HG02763 (cell line): ENCODE measurements around the gene CDK10.
"Not testable (repeated sequence)": the region's sequence is repeated elsewhere in the genome, so short reads cannot be mapped to it uniquely, and the experiment has no call there.

Experiments used
- ATAC-seq: cut with Tn5 transposase; IDR thresholded peaks from one replicate; pipeline ENCODE4 v1.9.1; 2021; ENCODE audit warnings: mild to moderate bottlenecking, moderate library complexity; ENCODE audit not compliant: unreplicated experiment

CDK10 gene, protein sequence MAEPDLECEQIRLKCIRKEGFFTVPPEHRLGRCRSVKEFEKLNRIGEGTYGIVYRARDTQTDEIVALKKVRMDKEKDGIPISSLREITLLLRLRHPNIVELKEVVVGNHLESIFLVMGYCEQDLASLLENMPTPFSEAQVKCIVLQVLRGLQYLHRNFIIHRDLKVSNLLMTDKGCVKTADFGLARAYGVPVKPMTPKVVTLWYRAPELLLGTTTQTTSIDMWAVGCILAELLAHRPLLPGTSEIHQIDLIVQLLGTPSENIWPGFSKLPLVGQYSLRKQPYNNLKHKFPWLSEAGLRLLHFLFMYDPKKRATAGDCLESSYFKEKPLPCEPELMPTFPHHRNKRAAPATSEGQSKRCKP

DNA sequence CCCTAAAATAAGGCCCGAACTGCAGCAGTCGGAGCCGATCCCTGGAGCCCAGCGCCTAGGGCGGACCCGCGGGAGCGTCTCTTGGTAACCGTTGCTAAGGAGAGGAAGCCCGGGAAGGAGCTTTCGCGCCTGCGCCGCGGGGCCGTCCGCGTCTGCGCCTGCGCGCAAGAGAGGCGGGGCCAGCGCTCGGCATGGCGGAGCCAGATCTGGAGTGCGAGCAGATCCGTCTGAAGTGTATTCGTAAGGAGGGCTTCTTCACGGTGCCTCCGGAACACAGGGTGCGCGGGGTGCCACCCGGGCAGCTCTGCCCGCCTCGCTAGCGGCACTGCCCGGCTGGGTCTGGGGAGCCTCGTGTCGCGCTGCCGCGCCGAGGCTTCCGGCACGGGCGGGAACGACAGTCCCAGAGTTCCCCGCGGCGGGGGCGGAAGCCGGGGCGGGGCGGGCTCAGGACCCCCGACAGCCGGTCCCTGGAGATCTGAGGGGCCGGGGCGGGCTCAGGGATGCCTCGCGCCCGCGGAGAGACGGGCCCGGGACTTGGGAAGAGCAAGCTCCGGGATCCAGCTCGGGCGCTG lies at the start of gene CDK10:
Gene CDK10, plus strand, starts transcription at position 170 of the 572 bp plus-strand sequence. Its CDS starts 22 bp downstream, at position 192.
- peak; percentile 80 for ATAC-seq

DNA sequence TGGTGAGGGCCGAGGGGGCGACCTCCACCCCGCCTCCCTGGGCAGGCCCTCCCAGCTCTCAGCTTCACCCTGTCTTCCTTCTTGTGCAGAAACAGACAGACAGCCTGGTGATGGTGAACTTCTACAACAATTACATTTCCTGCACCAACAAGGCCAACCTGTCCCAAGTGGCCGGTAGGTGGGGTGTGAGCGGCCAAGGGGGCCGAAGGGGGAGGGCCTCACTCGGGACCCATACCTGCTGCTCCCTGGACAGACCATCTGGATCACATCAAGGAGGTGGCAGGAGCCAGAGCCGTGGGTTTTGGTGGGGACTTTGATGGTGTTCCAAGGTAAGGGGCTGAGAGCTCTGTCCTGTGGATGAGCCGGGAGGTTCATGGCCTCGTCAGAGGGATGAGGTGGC lies 49.1 kb upstream of the CDK10 start:
- no peak for ATAC-seq

DNA sequence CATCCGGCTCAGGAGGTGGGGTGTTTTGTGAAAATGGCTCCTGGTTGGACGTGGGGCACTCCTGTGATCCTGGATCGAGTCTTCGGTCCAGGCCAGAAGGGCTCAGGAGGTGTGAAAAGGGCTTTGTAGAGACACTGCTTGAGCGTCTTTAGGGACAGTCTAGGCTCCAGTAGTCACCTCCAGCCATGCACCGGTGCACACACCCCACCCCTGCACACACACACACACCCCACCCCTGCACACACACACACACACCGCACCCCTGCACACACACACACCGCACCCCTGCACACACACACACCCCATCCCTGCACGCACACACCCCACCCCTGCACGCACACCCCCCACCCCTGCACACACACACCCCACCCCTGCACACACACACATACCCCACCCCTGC lies 48.0 kb upstream of the CDK10 start:
- no peak for ATAC-seq

DNA sequence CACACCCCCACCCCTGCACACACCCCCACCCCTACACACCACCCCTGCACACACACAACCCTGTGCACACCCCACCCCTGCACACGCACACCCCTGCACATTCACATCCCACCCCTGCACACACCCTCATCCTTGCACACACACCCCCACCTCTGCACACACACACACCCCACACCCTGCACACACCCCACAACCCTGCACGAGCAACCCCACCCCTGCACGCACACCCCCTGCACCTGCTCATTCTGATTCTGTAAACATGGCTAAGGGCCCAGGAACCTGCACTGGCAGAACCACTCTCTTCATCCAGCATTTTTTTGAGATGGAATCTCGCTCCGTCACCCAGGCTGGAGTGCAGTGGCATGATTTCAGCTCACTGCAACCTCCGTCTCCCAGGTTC lies 47.1 kb upstream of the CDK10 start:
- no peak for ATAC-seq

DNA sequence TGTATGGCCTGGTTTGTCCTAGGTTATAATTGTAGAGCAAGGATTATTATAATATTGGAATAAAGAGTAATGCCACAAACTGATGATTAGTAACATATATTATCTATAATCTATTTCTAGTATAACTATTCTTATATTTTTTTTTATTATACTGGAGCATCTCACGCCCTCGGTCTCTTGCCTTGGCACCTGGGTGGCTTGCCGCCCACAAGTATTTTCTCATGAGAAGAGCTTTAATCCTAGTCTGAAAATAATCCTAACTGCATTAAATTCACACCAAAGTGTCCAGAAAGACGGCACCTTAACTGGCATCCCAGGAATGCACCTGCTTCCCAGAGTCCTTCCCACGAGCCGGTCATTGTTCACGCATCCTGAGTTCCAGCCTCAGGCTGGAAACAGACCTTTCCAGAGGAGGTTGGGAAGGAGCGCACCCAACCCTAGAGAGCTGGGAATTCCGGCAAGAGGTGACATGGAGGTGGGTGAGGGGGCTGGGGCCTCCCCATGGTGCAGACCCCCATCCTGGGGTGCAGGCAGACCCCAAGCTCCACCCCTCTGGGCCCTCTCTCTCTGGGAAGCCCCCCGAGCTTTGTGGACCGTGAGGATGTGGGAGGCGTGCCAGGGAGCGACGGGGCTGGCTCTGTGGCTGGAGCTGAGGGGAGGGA lies 44.9 kb upstream of the CDK10 start:
- ATAC-seq: no peak

DNA sequence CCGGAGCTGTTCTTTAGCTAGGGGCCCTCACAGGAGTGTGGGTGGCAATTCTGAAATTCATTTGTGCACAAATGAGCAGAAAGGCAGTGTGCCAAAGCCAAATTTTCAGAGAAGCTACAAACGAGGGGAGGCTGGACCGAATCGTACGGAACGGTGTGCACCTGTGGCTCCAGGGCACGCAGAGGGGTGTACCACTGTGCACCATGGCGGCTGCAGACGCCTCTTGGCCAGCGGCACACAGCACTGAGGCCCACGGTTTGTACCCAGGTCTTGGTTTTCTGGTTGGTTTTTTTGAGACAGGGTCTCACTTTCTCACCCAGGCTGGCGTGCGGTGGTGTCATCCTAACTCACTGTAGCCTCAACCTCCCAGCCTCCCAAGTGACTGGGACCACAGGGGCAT lies 43.9 kb upstream of the CDK10 start:
- ATAC-seq: no peak

DNA sequence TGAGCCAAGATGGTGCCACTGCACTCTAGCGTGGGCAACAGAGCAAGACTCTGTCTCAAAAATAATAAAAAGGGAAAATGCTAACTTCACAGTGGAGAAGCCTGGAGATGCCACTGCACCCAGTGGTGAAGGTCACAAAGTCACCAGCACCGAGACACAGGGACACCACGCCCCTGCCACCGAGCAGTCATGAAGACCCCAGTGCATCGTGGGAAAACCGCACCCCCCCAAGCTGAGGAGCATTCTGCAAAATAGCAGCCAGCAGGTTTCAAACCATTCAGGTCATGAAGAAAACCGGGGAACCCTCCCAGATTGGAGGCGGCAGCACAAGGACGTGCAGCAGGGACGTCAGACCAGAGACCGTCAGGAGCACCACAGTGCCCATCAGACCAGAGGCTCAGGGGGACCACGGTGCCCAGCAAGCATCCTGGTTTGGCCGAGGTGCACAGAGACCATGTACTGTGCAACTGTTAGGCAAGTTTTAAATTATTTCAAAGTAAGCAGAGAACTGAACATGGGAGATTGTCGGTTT lies 42.7 kb upstream of the CDK10 start:
- no peak for ATAC-seq

DNA sequence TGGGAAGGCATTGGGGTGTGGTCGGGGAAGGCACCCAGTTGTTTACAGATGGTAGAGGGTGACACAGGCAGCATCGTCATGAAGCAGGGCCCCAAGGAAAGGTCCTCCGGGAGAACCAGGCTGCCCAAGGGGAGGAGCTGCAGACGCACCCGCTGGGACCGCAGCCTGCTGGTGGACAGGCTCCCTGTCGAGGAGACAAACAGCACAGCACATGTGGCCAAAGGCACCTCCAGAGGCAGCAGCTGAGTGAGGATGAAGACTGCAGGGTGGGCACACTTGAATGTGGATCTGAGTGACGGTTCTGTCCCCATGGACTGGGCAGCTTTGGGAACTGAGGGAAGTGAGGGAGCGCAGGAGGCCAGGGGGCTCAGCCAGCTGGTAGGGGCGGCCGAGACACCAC lies 41.4 kb upstream of the CDK10 start:
- ATAC-seq: no peak

DNA sequence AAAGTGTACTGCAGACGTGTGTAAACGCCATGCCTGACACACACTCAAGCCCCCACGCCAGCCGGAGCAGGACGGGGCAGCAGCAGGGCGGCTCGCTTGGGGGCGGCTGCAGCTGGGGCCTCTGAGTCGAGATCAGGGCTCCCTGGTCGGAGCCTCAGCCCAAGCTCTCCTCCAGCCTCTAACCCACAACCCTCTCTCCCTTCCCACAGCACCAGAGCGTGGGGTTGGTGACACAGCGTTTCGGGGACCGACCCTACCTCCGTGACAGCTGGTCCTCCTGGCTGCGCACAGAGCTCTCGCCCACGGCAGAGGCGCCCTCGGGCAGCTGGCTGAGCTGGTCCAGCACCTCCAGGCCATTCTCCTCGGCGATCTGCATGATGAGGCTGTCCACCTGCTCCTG lies 40.2 kb upstream of the CDK10 start:
- no peak for ATAC-seq

DNA sequence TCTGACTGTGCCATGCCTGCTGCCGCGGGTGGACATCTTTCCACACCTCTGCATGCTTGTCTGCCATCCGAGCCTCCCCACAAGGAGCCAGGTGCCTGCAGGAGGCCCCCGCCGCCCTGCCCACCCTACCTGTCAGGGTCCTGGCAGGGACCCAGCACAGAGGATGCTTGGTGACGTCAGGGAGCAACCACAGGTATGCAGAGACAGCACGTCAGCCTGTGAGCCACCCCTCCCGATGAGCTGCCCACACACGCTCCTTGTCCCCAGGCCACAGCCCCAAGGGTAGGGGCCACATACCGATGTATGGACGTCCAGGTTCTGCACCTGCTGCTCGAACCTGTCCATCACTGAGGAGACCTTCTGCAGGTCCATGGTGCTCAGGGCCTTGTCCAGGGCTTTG lies 39.6 kb upstream of the CDK10 start:
- ATAC-seq: no peak

DNA sequence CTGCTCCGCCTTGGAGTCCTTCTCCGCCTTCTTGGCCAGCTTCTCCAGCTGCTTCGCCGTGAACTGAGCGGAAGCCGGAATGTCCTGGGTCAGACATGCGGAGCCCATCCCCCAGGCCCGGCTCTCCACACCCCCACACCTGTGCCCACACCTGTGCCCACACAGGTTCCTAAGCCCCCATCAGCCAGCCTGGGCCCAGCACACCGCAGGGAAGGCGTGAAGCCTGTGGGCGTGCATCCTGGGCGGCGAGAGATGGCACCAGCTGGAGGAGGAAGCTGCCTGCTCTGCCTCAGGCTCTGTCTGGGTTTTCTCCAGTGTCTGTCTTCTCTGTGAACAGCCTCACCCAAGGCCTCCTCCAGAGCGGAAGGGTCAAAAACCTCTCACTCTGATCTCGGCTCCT lies 34.9 kb upstream of the CDK10 start:
- ATAC-seq: no peak

DNA sequence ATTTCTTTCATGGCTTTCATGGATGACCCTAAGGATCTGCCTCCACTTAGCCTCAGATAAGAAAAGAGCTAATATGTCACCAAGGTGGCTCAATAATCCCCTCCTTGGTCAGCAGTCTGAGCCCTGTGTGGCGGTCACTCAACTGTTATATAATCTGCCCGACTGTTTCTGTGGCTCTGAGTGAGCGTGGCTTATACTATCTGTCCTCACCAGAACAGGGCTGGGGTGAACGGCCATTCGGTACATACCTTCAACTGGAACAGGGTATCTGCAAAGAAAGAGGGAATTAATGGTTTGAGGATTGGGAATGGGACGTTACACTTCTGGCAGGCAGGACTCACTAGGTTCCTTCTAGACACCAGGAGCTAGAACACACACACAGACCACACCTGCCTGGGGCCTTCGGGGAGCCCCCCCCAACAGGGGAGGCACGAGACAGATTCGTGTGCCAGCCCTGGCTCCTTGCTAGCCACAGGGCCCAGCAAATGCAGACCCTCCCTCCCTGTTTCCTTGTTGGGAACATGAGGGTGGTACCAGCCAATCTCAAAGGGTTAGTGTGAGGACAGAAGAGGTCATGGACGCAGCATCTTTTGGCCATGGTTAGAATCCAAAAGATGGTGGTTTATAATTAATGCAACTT lies 32.7 kb upstream of the CDK10 start:
- no peak for ATAC-seq

DNA sequence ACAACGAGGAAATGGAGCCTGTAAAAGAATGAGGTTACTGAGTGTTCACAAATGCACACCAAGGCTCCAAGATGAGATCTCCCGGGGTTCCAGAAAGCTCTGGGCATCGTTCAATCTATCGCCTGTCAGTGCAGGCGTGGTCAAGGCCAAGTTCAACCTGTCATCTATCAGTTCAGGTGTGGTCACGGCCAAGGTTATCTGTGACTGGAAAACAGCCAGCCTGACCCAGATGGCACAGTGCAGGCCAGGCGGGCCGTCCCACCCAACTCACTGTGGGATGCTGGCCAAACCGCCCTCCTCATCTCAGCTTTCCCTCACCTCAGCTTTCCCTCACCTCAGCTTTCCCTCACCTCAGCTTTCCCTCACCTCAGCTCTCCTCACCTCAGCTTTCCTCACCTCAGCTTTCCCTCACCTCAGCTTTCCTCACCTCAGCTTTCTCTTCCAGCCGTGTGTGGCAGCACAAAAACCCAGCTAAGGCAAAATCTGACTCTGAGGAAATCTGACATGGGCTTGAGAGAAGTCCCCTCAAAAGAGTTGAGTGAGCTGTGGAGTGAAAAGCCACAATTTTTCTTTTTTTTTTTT lies 31.3 kb upstream of the CDK10 start:
- no peak for ATAC-seq

DNA sequence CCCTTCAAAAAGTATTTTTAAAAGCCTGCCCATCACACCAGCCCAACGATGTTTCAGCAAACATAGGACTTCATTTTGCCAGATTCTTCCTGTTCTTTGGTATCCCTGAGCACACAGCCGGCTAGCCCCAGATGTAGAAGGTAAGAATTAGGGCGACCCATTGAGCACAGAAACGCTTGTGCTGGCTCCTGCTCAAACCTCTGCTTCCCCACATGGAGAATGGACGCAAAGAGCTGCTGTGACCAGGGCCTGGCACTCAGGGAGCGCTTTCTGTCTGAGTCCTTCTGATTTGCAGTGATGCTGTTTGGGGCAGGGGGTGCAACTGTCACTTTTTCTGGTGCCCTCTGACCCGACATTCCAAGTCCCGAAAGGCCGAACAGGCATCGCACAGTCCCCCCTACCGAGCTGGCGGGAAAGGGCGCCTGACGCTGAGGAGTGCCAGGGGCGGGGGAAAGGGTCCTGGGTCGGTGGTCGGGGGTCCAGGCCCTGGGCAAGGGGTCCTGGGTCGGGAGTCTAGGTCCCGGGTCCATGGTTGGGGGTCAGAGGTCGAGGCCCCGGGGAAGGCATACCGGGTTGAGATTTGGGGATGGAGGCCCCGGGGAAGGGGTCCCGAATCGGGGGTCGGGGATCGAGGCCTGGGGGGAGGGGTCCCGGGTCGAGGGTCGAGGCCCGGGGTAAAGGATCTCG lies 29.9 kb upstream of the CDK10 start:
- no peak for ATAC-seq

DNA sequence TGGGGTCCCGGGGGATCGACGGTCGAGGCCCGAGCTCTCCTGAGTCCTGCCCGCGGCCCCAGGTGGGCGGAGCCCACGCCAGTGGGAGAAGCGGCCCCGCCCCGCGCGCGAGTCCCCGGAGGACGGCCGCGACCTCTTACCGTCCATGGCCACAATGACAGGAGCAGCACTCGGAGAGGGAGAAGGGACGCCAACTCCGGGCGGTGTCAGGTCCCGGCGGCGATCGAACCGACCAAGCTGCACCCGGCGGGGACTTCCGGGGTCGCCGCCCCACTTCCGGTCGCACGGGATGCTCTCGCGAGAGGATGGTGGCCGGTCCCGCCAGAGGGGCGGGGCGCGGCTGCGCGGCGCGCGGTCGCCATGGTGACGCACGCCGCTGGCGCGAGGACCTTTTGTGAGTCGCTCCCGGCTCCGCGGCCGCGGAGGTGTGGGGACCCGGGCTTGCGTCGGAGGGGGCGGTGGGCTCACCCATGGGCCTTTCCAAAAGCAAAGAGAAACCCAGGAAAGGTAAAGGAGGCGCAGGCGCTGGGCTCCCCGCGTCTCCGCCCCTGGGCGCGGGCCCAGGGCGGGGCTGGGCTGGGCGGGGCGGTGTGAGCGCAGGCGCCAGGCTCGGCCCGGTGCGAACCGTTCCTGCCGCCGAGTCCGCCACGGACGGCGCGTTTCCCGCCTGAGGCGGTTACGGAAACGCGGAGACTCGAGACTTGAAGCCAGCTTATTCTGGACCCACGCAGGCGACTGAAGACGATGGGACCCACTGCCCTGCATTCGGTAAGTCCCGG lies 28.9 kb upstream of the CDK10 start, which contains the start of the genes CHMP1A and SPATA33:
Gene CHMP1A, minus strand, starts transcription at position 267 of the 779 bp plus-strand sequence. Its CDS starts 120 bp downstream, at position 147.
Gene SPATA33, plus strand, starts transcription at position 395 of the 779 bp plus-strand sequence. Its CDS starts 76 bp downstream, at position 471.
- peak; percentile 92 for ATAC-seq

DNA sequence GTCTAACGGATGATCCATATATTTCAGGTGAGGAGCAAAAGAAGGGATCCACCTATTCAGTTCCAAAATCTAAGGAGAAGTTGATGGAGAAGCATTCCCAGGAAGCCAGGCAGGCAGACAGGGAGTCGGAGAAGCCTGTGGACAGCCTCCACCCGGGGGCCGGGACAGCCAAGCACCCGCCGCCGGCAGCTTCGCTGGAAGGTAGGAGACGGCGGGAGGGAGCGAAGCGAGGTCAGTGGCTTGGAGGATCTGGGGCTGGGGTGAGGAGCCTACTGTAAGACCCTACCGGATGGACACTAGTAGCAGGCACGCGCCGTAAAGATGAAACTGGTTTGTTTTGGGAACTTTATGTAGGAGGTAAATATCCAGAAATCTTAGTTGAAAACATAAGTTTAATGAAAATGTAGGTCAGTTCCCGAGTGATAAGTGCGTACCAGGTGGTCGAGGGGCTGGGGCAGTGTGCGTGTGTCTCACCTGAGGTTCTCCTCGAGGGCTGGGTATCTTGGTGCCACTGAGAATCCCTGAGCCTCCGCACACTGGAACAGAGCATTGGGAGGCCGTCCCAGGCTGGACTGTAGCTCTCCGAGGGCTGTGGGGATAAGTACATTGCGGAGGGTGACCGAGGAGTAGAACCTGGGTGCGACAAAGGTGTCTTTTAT lies 28.1 kb upstream of the CDK10 start:
- no peak for ATAC-seq

DNA sequence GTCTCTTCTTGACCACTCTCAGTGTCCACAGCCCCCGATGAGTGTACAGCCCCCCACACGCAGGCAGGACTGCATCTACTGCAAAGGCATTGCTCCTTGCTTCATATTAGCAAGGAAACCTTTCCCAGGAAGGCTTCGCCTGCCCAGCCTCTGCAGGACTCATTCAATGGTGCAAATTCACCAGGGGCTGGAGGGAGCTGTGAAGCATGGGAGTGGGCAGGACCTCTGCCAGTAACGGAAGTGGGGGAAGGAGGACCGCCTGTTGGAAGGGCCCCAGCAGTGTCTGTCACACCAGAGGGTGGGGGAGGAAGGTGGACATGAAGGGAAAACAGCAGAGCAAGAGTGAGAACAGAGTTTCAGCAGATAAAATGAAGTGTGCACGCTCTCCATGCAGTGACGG lies 26.3 kb upstream of the CDK10 start:
- ATAC-seq: no peak

DNA sequence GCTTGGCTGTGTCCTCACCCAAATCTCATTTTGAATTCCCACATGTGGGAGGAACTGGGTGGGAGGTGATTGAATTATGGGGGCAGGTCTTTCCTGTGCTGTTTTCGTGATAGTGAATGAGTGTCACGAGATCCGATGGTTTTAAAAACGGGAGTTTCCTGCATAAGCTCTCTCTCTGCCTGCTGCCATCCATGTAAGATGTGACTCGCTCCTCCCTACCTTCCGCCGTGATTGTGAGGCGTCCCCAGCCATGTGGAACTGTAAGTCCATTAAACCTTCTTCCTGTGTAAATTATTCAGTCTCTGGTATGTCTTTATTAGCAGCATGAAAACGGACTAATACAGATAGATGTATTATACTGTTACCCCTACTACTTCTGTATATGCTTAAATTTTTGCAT lies 25.3 kb upstream of the CDK10 start:
- no peak for ATAC-seq

DNA sequence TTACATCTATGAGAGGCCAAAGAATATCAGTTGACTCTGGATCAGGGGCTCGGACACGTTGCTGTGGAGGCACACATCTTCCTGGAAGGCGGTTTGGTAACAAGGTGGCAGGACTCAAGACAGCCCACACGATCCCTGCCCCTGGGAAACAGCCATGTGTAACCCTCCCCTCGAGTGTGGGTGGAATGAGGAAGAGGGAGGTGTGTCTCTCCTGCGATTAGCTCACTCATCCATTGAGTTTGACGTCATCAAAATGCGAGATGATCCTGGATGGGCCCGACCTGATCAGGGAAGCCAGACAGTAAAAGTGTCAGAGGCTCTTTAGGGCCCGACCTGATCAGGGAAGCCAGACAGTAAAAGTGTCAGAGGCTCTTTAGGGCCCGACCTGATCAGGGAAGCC lies 22.3 kb upstream of the CDK10 start:
- ATAC-seq: not testable (repeated sequence)
